Heart left ventricle (tissue), 13 donors: Measurements from ENCODE around the gene TAB3.

Source experiments
- CTCF ChIP-seq, 12 donors: fragments of 200-600 bp; sonication (generic) in 4 of 12; IDR thresholded peaks; one replicate each; pipeline versions ENCODE4 v1.5.0 to v1.8.0; 2018 to 2022; ENCODE audit warnings: antibody characterized with exemption in 12 of 12, mild to moderate bottlenecking in 5 of 12
- POLR2A ChIP-seq, 2 donors: fragments of 450-650 bp; IDR thresholded peaks; one replicate each; pipeline ENCODE4 v1.6.1; 2017; ENCODE audit warnings: antibody characterized with exemption in 2 of 2, mild to moderate bottlenecking in 2 of 2, moderate library complexity in 2 of 2
- donor health status: ischemic (EF 13 %, LVEDD 7.1; RV severe dilation, severe dysfunction).
- donor health status: DM: no; HTN: yes; CAD: no.
- donor health status: DM: no; HTN: no; CAD: no.
- donor health status: ischemic (EF 25% LVEDD 6.9; RV normal size, moderate dysfunction).
- donor health status: ischemic (EF 25% LVEDD 5.7; RV mildly dilated, moderate dysfunction).
- donor health status: ischemic (EF 35%, LVEDD 5.7; RV mildly dilated, moderate dysfunction).
- donor health status: nonischemic (EF 11% LVEDD 7.7; RV severe dilation, severe dysfunction).
- donor health status: DM: yes; HTN: yes; CAD: no.
- donor health status: PGD.
- donor health status: ischemic (EF 29% LVEDD 5.4; RV normal size, mild dysfunction).
- donor health status: nonischemic (EF 23%, LVEDD 6.1; RV moderate dilation, normal function).

- TF ChIP-seq POLR2A (IDR thresholded peaks at IDR 0.05) = no peak
- TF ChIP-seq CTCF (IDR thresholded peaks at IDR 0.05) = no peak
Observed at GRCh38 chrX:30777575-30777974, 111.5 kb downstream of the TAB3 start.
